Neural cell (in vitro differentiated cells): ENCODE data around the gene ELK4. TPM values are rescaled to one million over a fixed set of nuclear protein-coding genes. Genes with fewer than 3 reads are reported as not detected.
A peak's percentile ranks its signal among the peaks of the same experiment; 100 is the strongest.

Experiments used
- H2AFZ ChIP-seq: fragments of 200-600, 300-800 bp; sonication (generic), shearing (Covaris generic); 2 replicates; pipeline ENCODE4 v1.6.0; 2014; ENCODE audit warnings: low read depth, mild to moderate bottlenecking, antibody characterized with exemption, low read length, moderate library complexity
- H3F3A ChIP-seq: fragments of 200-600 bp; shearing (Covaris generic); 2 replicates; pipeline ENCODE4 v1.6.1; 2016; ENCODE audit warnings: mild to moderate bottlenecking, moderate library complexity, mixed read lengths, antibody characterized with exemption, low read length; ENCODE audit not compliant: insufficient read depth, poor library complexity, severe bottlenecking
- H3K27ac ChIP-seq: fragments of 200-600, 300-800 bp; sonication (generic), shearing (Covaris generic); 2 replicates; pipeline ENCODE4 v1.5.1; 2014; ENCODE audit warnings: mild to moderate bottlenecking, low read length, moderate library complexity
- H3K27me3 ChIP-seq: fragments of 300-800, 200-600 bp; sonication (generic), shearing (Covaris generic); 2 replicates; pipeline ENCODE4 v1.6.0; 2014; ENCODE audit warnings: mild to moderate bottlenecking, low read depth, low read length, moderate library complexity; ENCODE audit not compliant: insufficient read depth
- H3K36me3 ChIP-seq: fragments of 300-800, 200-600 bp; sonication (generic), shearing (Covaris generic); 2 replicates; pipeline ENCODE4 v1.5.1; 2014; ENCODE audit warnings: mild to moderate bottlenecking, antibody characterized with exemption, low read length, moderate library complexity; ENCODE audit not compliant: insufficient read depth
- H3K4me2 ChIP-seq: fragments of 300-800, 200-600 bp; sonication (generic), shearing (Covaris generic); 2 replicates; pipeline ENCODE4 v1.6.0; 2014; ENCODE audit warnings: mild to moderate bottlenecking, low read length
- H3K4me3 ChIP-seq: fragments of 300-800, 200-600 bp; sonication (generic), shearing (Covaris generic); 2 replicates; pipeline ENCODE4 v1.5.1; 2014; ENCODE audit warnings: mild to moderate bottlenecking, low read length, moderate library complexity
- H3K79me2 ChIP-seq: fragments of 200-600 bp; shearing (Covaris generic); replicated peaks from 2 replicates; pipeline ENCODE4 v1.6.0; 2014; ENCODE audit warnings: mild to moderate bottlenecking, low read length, moderate library complexity; ENCODE audit not compliant: insufficient read depth
- H3K9ac ChIP-seq: fragments of 300-800, 200-600 bp; sonication (generic), shearing (Covaris generic); 2 replicates; pipeline ENCODE4 v1.6.1; 2016; ENCODE audit warnings: mild to moderate bottlenecking, low read length, mixed read lengths
- H3K9me2 ChIP-seq: fragments of 200-600 bp; shearing (Covaris generic); 2 replicates; pipeline ENCODE4 v1.6.1; 2016; ENCODE audit warnings: mild to moderate bottlenecking, low read length, mixed read lengths; ENCODE audit not compliant: insufficient read depth
- H3K9me3 ChIP-seq: fragments of 200-600, 300-800 bp; sonication (generic), shearing (Covaris generic); 2 replicates; pipeline ENCODE4 v1.6.1; 2016; ENCODE audit warnings: mild to moderate bottlenecking, mixed run types, low read length, moderate library complexity, mixed read lengths
- H4K20me1 ChIP-seq: fragments of 200-600 bp; shearing (Covaris generic); 2 replicates; pipeline ENCODE4 v1.6.1; 2016; ENCODE audit warnings: mild to moderate bottlenecking, mixed run types; ENCODE audit not compliant: insufficient read depth
- EP300 ChIP-seq: fragments of 450-650 bp; conservative IDR thresholded peaks from 2 replicates; pipeline ENCODE4 v1.6.1; 2014; ENCODE audit warnings: antibody characterized with exemption, mild to moderate bottlenecking, moderate library complexity; ENCODE audit not compliant: poor library complexity, severe bottlenecking
- EZH2 ChIP-seq: fragments of 200-600, 300-800 bp; shearing (Covaris generic), sonication (generic); IDR thresholded peaks from 2 replicates; pipeline ENCODE4 v1.6.1; 2014; ENCODE audit warnings: antibody characterized with exemption, low read length, borderline replicate concordance, mild to moderate bottlenecking; ENCODE audit not compliant: insufficient read depth, poor library complexity, severe bottlenecking
- MXI1 ChIP-seq: fragments of 450-650 bp; conservative IDR thresholded peaks from 2 replicates; pipeline ENCODE4 v1.6.1; 2014; ENCODE audit warnings: antibody characterized with exemption, mild to moderate bottlenecking; ENCODE audit not compliant: poor library complexity, severe bottlenecking
- POLR2AphosphoS5 ChIP-seq: IDR thresholded peaks from 2 replicates; pipeline ENCODE4 v1.6.1; 2012
- RAD21 ChIP-seq: fragments of 450-650 bp; conservative IDR thresholded peaks from 2 replicates; pipeline ENCODE4 v1.6.1; 2014; ENCODE audit warnings: antibody characterized with exemption, mild to moderate bottlenecking, moderate library complexity
- REST ChIP-seq: IDR thresholded peaks from 2 replicates; pipeline ENCODE4 v1.6.1; 2012; ENCODE audit warnings: borderline replicate concordance
- SMC3 ChIP-seq: fragments of 450-650 bp; conservative IDR thresholded peaks from 2 replicates; pipeline ENCODE4 v1.6.1; 2014; ENCODE audit warnings: antibody characterized with exemption, mild to moderate bottlenecking, moderate library complexity; ENCODE audit not compliant: poor library complexity
- TAF1 ChIP-seq: IDR thresholded peaks from 2 replicates; pipeline ENCODE4 v1.6.1; 2012; ENCODE audit warnings: low read depth
- polyA plus RNA-seq: library from polyadenylated mRNA; depleted of rRNA; stranded (reverse); fragments of >200 nt; gene quantifications from 2 replicates; pipeline ENCODE4 v1.2.3, GENCODE V29; 2014
- TF ChIP-seq, protein P1 (sequence below): fragments of 450-650 bp; IDR thresholded peaks from 2 replicates; pipeline ENCODE4 v1.5.1; 2014; ENCODE audit warnings: antibody characterized with exemption, mild to moderate bottlenecking, moderate library complexity; ENCODE audit not compliant: poor library complexity, severe bottlenecking

ELK4 gene
- polyA plus RNA-seq, 1 donor from 2014 or later: 10.0 TPM

DNA sequence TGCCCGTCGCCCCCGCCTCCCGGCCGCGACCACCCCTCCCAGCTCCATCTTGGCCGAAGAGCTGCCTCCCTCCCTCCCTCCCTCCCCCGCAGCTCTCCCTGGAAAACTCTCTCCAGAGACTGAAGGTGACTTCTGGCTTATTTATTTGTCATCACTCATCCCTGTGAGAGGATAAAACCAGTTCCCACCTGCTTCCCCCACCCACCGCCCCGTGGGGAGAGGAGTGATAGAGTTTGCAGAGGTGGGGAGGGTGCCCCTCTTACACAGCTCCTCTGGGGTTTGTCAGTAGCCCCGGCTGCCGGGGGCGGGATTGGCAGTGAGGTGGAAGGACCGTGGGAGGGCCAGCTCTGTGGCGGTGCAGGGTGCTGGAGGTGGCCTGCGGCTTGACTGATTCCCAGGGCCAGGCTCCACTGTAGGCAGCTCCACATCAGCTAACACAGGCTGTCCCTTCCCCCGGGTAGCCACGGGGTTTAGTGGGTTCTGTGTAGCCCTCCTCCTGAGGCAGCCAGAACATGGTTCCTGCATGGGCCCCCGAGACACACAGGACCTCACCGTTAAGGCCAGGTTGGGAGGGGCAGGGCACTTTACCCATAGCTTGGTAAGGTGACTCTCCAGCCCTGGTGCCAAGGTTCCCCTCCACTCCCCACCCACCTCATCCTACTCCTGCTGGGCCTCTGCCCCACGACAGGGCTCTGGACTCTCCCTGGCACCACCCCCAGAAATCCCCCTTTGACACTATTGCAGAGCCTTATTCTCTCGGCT, 62.2 kb downstream of the ELK4 start:
- H3F3A ChIP-seq: no peaks in the 10 kb centered on the region
- no peak overlapping the region for H3K4me2 ChIP-seq
- no peak overlapping the region for H2AFZ ChIP-seq
- TF ChIP-seq REST (no peak), EP300 (no peak), RAD21 (no peak), SMC3 (no peak), MXI1 (no peak), EZH2 (no peak), TAF1 (no peak), POLR2AphosphoS5 (no peak)
- TF ChIP-seq, protein P1, sequence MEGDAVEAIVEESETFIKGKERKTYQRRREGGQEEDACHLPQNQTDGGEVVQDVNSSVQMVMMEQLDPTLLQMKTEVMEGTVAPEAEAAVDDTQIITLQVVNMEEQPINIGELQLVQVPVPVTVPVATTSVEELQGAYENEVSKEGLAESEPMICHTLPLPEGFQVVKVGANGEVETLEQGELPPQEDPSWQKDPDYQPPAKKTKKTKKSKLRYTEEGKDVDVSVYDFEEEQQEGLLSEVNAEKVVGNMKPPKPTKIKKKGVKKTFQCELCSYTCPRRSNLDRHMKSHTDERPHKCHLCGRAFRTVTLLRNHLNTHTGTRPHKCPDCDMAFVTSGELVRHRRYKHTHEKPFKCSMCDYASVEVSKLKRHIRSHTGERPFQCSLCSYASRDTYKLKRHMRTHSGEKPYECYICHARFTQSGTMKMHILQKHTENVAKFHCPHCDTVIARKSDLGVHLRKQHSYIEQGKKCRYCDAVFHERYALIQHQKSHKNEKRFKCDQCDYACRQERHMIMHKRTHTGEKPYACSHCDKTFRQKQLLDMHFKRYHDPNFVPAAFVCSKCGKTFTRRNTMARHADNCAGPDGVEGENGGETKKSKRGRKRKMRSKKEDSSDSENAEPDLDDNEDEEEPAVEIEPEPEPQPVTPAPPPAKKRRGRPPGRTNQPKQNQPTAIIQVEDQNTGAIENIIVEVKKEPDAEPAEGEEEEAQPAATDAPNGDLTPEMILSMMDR: no peak
- peaks cover 66% of the 10 kb centered on the region for H3K27me3 ChIP-seq
- H3K9me3 ChIP-seq: no peaks in the 10 kb centered on the region
- no peak overlapping the region for H3K4me3 ChIP-seq
- H4K20me1 ChIP-seq: no peaks in the 10 kb centered on the region
- no peak overlapping the region for H3K9ac ChIP-seq
- no peaks in the 10 kb centered on the region for H3K9me2 ChIP-seq
- no peaks in the 10 kb centered on the region for H3K79me2 ChIP-seq
- H3K27ac ChIP-seq: no peak overlapping the region
- H3K36me3 ChIP-seq: no peaks in the 10 kb centered on the region

GRCh38 chr1:205568469-205569361, 63.1 kb downstream of the ELK4 start:
- Histone ChIP-seq H3F3A (no peaks in the 10 kb centered on the region), H3K27ac (no peak overlapping the region), H3K9ac (no peak overlapping the region), H4K20me1 (no peaks in the 10 kb centered on the region), H3K36me3 (no peaks in the 10 kb centered on the region), H3K9me3 (no peaks in the 10 kb centered on the region), H3K9me2 (no peaks in the 10 kb centered on the region), H3K4me3 (peak overlapping the region; percentile 56), H3K79me2 (no peaks in the 10 kb centered on the region), H3K27me3 (peaks cover 66% of the 10 kb centered on the region), H2AFZ (no peak overlapping the region), H3K4me2 (no peak overlapping the region)
- TF ChIP-seq SMC3 (no peak), EZH2 (peak; percentile 23)
